ENCODE measurements around the gene SPC24. TPM values are rescaled to one million over a fixed set of nuclear protein-coding genes. Genes with fewer than 3 reads are reported as not detected.
"Not testable (repeated sequence)": the region's sequence is repeated elsewhere in the genome, so short reads cannot be mapped to it uniquely, and the experiment has no call there.

The SPC24 gene
- total RNA-seq, 1 donor from 2014 or later: 3.2 TPM

DNA sequence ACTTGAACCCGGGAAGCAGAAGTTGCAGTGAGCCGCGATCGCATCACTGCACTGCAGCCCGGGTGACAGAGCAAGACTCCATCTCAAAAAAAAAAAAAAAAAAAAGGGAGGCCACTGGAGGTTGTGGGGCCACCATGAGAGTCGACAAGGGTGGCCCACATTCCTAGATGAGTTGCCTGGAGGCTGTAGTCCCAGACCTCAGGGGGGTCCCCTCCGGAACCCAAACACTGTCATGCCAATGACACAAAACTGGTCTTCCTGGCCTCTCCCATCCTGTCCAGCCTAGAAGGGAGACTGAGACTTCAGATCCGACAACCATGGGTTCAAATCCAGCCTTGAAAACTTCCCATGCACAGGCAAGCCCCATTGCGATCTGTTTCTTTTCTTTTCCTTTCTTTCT lies 14.7 kb downstream of the SPC24 start:
- H3K27me3 ChIP-seq (ENCODE audit: insufficient read depth, low read length): no peaks in the 10 kb centered on the region
- H3K36me3 ChIP-seq (ENCODE audit: insufficient read depth, low read length): no peaks in the 10 kb centered on the region
- no peaks in the 10 kb centered on the region for H3K27me3 Mint-ChIP-seq (ENCODE audit: low read depth, unreplicated experiment)
- H3K4me2 ChIP-seq (ENCODE audit: low read length): no peak overlapping the region
- H3K9me3 Mint-ChIP-seq (ENCODE audit: unreplicated experiment): no peaks in the 10 kb centered on the region
- H3K9ac ChIP-seq (ENCODE audit: low read length): no peak overlapping the region
- no peak overlapping the region for H3K27ac Mint-ChIP-seq (ENCODE audit: unreplicated experiment)
- no peaks in the 10 kb centered on the region for H3K9me3 ChIP-seq (ENCODE audit: insufficient read depth, low read depth, low read length)
- H3K4me1 Mint-ChIP-seq (ENCODE audit: low read depth, unreplicated experiment): peaks cover 17% of the 10 kb centered on the region
- H3K4me3 ChIP-seq (ENCODE audit: insufficient read depth, low read depth, low read length): no peak overlapping the region
- no peak overlapping the region for H3K27ac ChIP-seq (ENCODE audit: low read depth, low read length)
- peaks cover 46% of the 10 kb centered on the region for H3K4me1 ChIP-seq (ENCODE audit: insufficient read depth, low read length)
- H4K20me1 ChIP-seq (ENCODE audit: insufficient read depth, low read length): no peaks in the 10 kb centered on the region
- H3K4me3 Mint-ChIP-seq (ENCODE audit: unreplicated experiment): no peak overlapping the region
- H2AFZ ChIP-seq (ENCODE audit: low read depth, low read length): no peak overlapping the region
- FAIRE-seq (no peak), DNase-seq (ENCODE audit: low read depth) (no peak)
- H3K79me2 ChIP-seq (ENCODE audit: insufficient read depth, low read length): no peaks in the 10 kb centered on the region
- TF ChIP-seq, protein P1, sequence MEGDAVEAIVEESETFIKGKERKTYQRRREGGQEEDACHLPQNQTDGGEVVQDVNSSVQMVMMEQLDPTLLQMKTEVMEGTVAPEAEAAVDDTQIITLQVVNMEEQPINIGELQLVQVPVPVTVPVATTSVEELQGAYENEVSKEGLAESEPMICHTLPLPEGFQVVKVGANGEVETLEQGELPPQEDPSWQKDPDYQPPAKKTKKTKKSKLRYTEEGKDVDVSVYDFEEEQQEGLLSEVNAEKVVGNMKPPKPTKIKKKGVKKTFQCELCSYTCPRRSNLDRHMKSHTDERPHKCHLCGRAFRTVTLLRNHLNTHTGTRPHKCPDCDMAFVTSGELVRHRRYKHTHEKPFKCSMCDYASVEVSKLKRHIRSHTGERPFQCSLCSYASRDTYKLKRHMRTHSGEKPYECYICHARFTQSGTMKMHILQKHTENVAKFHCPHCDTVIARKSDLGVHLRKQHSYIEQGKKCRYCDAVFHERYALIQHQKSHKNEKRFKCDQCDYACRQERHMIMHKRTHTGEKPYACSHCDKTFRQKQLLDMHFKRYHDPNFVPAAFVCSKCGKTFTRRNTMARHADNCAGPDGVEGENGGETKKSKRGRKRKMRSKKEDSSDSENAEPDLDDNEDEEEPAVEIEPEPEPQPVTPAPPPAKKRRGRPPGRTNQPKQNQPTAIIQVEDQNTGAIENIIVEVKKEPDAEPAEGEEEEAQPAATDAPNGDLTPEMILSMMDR (IDR thresholded peaks at IDR 0.05; ENCODE audit: insufficient read depth, low read depth, low read length): no peak
- no peak for TF ChIP-seq EZH2 (IDR thresholded peaks at IDR 0.05; ENCODE audit: insufficient read depth, low read length)
- H3K36me3 Mint-ChIP-seq (ENCODE audit: low read depth, unreplicated experiment): peaks cover 2% of the 10 kb centered on the region

DNA sequence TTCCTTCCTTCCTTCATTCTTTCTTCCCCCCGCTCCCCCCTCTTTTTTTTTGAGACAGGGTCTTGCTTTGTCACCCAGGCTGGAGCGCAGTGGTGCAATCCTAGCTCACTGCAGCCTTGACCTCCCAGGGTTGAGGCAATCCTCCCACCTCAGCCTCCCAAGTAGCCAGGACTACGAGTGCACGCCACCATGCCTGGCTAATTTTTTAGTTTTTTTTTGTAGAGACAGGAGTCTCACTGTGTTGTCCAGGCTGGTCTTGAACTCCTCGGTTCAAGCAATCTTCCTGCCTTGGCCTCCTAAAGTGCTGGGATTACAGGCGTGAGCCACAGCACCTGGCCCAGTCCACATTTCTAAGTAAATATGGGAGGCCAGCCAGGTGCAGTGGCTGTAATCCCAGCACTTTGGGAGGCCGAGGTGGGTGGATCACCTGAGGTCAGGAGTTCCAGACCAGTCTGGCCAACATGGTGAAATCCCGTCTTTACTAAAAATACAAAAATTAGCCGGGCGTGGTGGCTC lies 15.5 kb downstream of the SPC24 start:
- not testable (repeated sequence) for H4K20me1 ChIP-seq (ENCODE audit: insufficient read depth, low read length); H2AFZ ChIP-seq (ENCODE audit: low read depth, low read length); H3K9me3 Mint-ChIP-seq (ENCODE audit: unreplicated experiment); H3K36me3 Mint-ChIP-seq (ENCODE audit: low read depth, unreplicated experiment); H3K27me3 Mint-ChIP-seq (ENCODE audit: low read depth, unreplicated experiment); H3K4me3 ChIP-seq (ENCODE audit: insufficient read depth, low read depth, low read length); H3K9me3 ChIP-seq (ENCODE audit: insufficient read depth, low read depth, low read length); DNase-seq (ENCODE audit: low read depth); H3K9ac ChIP-seq (ENCODE audit: low read length); H3K27me3 ChIP-seq (ENCODE audit: insufficient read depth, low read length); H3K36me3 ChIP-seq (ENCODE audit: insufficient read depth, low read length); H3K27ac Mint-ChIP-seq (ENCODE audit: unreplicated experiment); H3K4me2 ChIP-seq (ENCODE audit: low read length); H3K27ac ChIP-seq (ENCODE audit: low read depth, low read length); FAIRE-seq; H3K79me2 ChIP-seq (ENCODE audit: insufficient read depth, low read length); H3K4me3 Mint-ChIP-seq (ENCODE audit: unreplicated experiment)
- peaks cover 17% of the 10 kb centered on the region for H3K4me1 Mint-ChIP-seq (ENCODE audit: low read depth, unreplicated experiment)
- H3K4me1 ChIP-seq (ENCODE audit: insufficient read depth, low read length): peaks cover 46% of the 10 kb centered on the region

DNA sequence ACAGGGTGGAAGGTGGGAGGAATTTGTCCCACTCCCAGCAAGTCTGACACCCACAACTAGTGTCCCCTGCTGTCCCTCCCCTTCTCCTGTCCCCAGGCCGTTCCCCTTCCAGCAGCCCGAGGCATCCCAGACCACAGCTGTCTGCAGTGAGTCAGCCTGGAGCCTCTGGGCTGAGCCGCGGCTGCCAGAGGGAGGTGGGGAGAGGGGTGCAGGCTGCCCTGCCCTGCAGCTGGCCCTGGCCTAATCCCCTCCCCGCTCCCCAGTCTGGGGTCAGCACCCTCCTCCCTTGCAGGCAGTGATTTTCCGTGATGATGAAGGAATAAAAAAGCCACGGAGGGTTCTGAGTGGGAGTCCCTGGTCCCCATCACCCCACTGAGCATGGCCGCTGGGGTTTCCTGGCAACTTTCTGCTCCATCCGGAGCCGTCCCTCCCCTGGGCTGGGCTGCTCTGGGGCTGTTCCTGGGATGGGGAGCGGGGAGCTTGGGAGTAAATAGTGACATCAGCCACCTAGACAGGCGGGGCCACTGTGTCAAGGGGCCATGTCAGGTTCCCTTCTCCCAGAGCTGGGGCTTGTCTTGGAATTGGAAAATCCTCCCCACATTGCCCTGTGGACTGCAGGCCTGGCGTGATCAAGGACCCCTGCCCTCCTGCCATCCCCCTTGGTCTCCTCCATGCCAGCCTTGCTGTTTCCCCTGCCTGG lies 16.8 kb downstream of the SPC24 start:
- TF ChIP-seq, protein P1 (IDR thresholded peaks at IDR 0.05; ENCODE audit: insufficient read depth, low read depth, low read length): no peak
- no peak for TF ChIP-seq EZH2 (IDR thresholded peaks at IDR 0.05; ENCODE audit: insufficient read depth, low read length)
- H2AFZ ChIP-seq (ENCODE audit: low read depth, low read length): peak overlapping the region; percentile 9
- peaks cover 46% of the 10 kb centered on the region for H3K4me1 ChIP-seq (ENCODE audit: insufficient read depth, low read length)
- Mint-ChIP-seq H3K27me3 (ENCODE audit: low read depth, unreplicated experiment) (no peaks in the 10 kb centered on the region), H3K9me3 (ENCODE audit: unreplicated experiment) (no peaks in the 10 kb centered on the region), H3K4me3 (ENCODE audit: unreplicated experiment) (peak overlapping the region; percentile 57), H3K36me3 (ENCODE audit: low read depth, unreplicated experiment) (no peaks in the 10 kb centered on the region), H3K4me1 (ENCODE audit: low read depth, unreplicated experiment) (peaks cover 17% of the 10 kb centered on the region), H3K27ac (ENCODE audit: unreplicated experiment) (peak overlapping the region; percentile 99)
- no peaks in the 10 kb centered on the region for H3K27me3 ChIP-seq (ENCODE audit: insufficient read depth, low read length)
- peak overlapping the region; percentile 54 for H3K9ac ChIP-seq (ENCODE audit: low read length)
- H4K20me1 ChIP-seq (ENCODE audit: insufficient read depth, low read length): no peaks in the 10 kb centered on the region
- H3K9me3 ChIP-seq (ENCODE audit: insufficient read depth, low read depth, low read length): no peaks in the 10 kb centered on the region
- FAIRE-seq (no peak), DNase-seq (ENCODE audit: low read depth) (peak; percentile 65)
- H3K4me2 ChIP-seq (ENCODE audit: low read length): peak overlapping the region; percentile 71
- H3K36me3 ChIP-seq (ENCODE audit: insufficient read depth, low read length): no peaks in the 10 kb centered on the region
- H3K4me3 ChIP-seq (ENCODE audit: insufficient read depth, low read depth, low read length): peak overlapping the region; percentile 2
- no peaks in the 10 kb centered on the region for H3K79me2 ChIP-seq (ENCODE audit: insufficient read depth, low read length)
- H3K27ac ChIP-seq (ENCODE audit: low read depth, low read length): peak overlapping the region; percentile 68
